KMS-11 (cell line): ENCODE measurements around the gene SMYD2.

Experiments used
- H2AFZ ChIP-seq: fragments of 200-600 bp; sonication (generic); 2 replicates; pipeline ENCODE4 v1.6.1; 2016; ENCODE audit warnings: antibody characterized with exemption, mixed run types, low read depth
- H3K27ac ChIP-seq: fragments of 200-600 bp; sonication (generic); 2 replicates; pipeline ENCODE4 v1.6.1; 2016; ENCODE audit warnings: mild to moderate bottlenecking, mixed run types
- H3K27me3 ChIP-seq: fragments of 200-600 bp; sonication (generic); 2 replicates; pipeline ENCODE4 v1.6.1; 2017; ENCODE audit warnings: mild to moderate bottlenecking, low read depth, mixed run types, moderate library complexity; ENCODE audit not compliant: insufficient read depth
- H3K36me3 ChIP-seq: fragments of 200-600 bp; sonication (generic); 2 replicates; pipeline ENCODE4 v1.6.1; 2017; ENCODE audit warnings: mild to moderate bottlenecking, mixed run types; ENCODE audit not compliant: insufficient read depth
- H3K4me1 ChIP-seq: fragments of 200-600 bp; sonication (generic); 2 replicates; pipeline ENCODE4 v1.6.1; 2016; ENCODE audit warnings: mild to moderate bottlenecking, low read depth, mixed run types; ENCODE audit not compliant: poor library complexity, severe bottlenecking
- H3K4me2 ChIP-seq: fragments of 200-600 bp; sonication (generic); 2 replicates; pipeline ENCODE4 v1.7.0; 2016; ENCODE audit warnings: mild to moderate bottlenecking, mixed run types
- H3K4me3 ChIP-seq: fragments of 200-600 bp; sonication (generic); IDR thresholded peaks from 2 replicates; pipeline ENCODE4 v1.6.1; 2017; ENCODE audit warnings: low read depth, low read length, mixed read lengths; ENCODE audit not compliant: insufficient read depth
- H3K79me2 ChIP-seq: fragments of 200-600 bp; sonication (generic); 2 replicates; pipeline ENCODE4 v1.6.1; 2016; ENCODE audit warnings: low read depth, mixed run types; ENCODE audit not compliant: insufficient read depth
- H3K9ac ChIP-seq: fragments of 200-600 bp; sonication (generic); 2 replicates; pipeline ENCODE4 v1.6.1; 2016; ENCODE audit warnings: mild to moderate bottlenecking, mixed run types
- H4K20me1 ChIP-seq: fragments of 200-600 bp; sonication (generic); 2 replicates; pipeline ENCODE4 v1.6.1; 2016; ENCODE audit warnings: mild to moderate bottlenecking, mixed run types; ENCODE audit not compliant: insufficient read depth
- CTCF ChIP-seq: fragments of 200-600 bp; sonication (generic); conservative IDR thresholded peaks from 2 replicates; pipeline ENCODE4 v1.6.1; 2017; ENCODE audit warnings: low read depth, mild to moderate bottlenecking, antibody characterized with exemption, low read length, moderate library complexity, mixed read lengths

Gene SMYD2

GRCh38 chr1:214344897-214345296 is 63.9 kb downstream of the SMYD2 start:
- Histone ChIP-seq H3K27ac (no peak overlapping the region), H3K27me3 (no peaks in the 10 kb centered on the region), H3K4me2 (no peak overlapping the region), H4K20me1 (no peaks in the 10 kb centered on the region), H3K4me3 (no peak overlapping the region), H3K4me1 (no peaks in the 10 kb centered on the region), H3K79me2 (no peaks in the 10 kb centered on the region), H3K36me3 (no peaks in the 10 kb centered on the region), H2AFZ (no peak overlapping the region), H3K9ac (no peak overlapping the region)
- TF ChIP-seq CTCF: no peak

DNA sequence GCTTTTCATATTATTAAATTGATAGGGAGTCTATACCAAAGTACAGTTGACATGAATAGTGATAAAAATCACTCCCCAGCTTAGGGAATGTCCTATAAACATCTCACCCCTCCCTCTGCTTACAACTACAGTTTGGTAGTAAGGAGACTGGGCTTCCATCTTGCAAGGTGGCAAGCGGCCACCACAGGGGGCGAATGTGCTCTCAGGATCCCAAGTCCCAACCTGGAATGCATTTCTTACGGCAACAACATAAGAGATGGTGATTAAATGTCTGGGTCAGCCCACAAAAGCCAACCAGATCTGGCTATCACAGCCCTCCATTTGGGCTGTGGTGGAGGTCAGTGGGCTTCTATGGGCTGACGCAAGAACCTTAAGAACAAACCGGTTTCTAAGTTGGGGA is 68.0 kb downstream of the SMYD2 start:
- no peak for TF ChIP-seq CTCF
- Histone ChIP-seq H3K4me2 (no peak overlapping the region), H3K27ac (no peak overlapping the region), H3K9ac (no peak overlapping the region), H3K36me3 (no peaks in the 10 kb centered on the region), H4K20me1 (no peaks in the 10 kb centered on the region), H3K79me2 (no peaks in the 10 kb centered on the region), H3K4me1 (no peaks in the 10 kb centered on the region), H2AFZ (no peak overlapping the region), H3K27me3 (no peaks in the 10 kb centered on the region), H3K4me3 (no peak overlapping the region)

DNA sequence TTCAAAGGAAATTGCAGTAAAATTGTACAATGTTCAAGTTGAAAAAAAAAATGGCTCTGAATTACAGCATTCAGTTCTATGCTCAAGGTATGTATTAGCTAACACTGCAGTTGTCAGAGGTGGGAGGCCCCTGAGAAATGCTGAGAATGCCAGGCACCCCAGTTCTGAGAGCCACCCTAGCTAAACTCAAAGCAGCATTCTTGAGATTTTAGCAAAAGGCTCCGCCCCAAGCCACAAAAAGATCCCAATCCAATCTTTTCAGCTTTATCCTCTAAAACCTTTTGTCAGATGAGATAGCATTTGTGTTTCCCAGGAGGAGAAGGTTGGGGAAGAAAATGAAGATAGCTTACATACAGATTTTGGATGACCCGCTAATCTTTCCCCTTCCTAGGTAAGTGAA is 68.8 kb downstream of the SMYD2 start:
- no peak overlapping the region for H3K4me3 ChIP-seq
- no peak overlapping the region for H2AFZ ChIP-seq
- H3K9ac ChIP-seq: no peak overlapping the region
- H3K4me2 ChIP-seq: no peak overlapping the region
- no peaks in the 10 kb centered on the region for H3K4me1 ChIP-seq
- no peaks in the 10 kb centered on the region for H3K36me3 ChIP-seq
- TF ChIP-seq CTCF: no peak
- H4K20me1 ChIP-seq: no peaks in the 10 kb centered on the region
- no peaks in the 10 kb centered on the region for H3K27me3 ChIP-seq
- no peaks in the 10 kb centered on the region for H3K79me2 ChIP-seq
- no peak overlapping the region for H3K27ac ChIP-seq

GRCh38 chr1:214351551-214352277 is 70.8 kb downstream of the SMYD2 start:
- Histone ChIP-seq H3K79me2 (no peaks in the 10 kb centered on the region), H3K9ac (no peak overlapping the region), H3K27ac (no peak overlapping the region), H4K20me1 (no peaks in the 10 kb centered on the region), H3K4me1 (no peaks in the 10 kb centered on the region), H3K4me2 (no peak overlapping the region), H3K36me3 (no peaks in the 10 kb centered on the region), H3K4me3 (no peak overlapping the region), H3K27me3 (no peaks in the 10 kb centered on the region), H2AFZ (no peak overlapping the region)
- no peak for TF ChIP-seq CTCF
